OCI-LY7 (cell line): ENCODE data around the gene GMDS. TPM values are rescaled to one million over a fixed set of nuclear protein-coding genes. Genes with fewer than 3 reads are reported as not detected.

Experiments
- BruUV-seq: library from RNA; stranded (reverse); fragments of 400-500 nt; replicated peaks from 2 replicates; lab custom pipeline; 2021; lab: Mats Ljungman, UMichigan
- CTCF ChIA-PET: fragments of 300-600 bp; sonication (Branson Sonifier 250); formaldehyde crosslinking; loops from one replicate; lab custom pipeline; 2022; ENCODE audit warnings: antibody characterized with exemption; ENCODE audit not compliant: unreplicated experiment; lab: Charles Lee
- POLR2A ChIA-PET: fragments of 300-600 bp; sonication (Branson Sonifier 250); formaldehyde crosslinking; loops from one replicate; lab custom pipeline; 2022; ENCODE audit warnings: antibody characterized with exemption; lab: Charles Lee
- DNase-seq: peaks from one replicate; pipeline ENCODE4 v3.0.0-alpha.2; 2015; ENCODE audit warnings: low spot score
- H2AFZ ChIP-seq: fragments of 200-600 bp; sonication (generic), shearing (Covaris generic); 2 replicates; pipeline ENCODE4 v1.6.1; 2014; ENCODE audit warnings: mild to moderate bottlenecking, antibody characterized with exemption, low read length, moderate library complexity
- H3K27ac ChIP-seq: fragments of 200-600 bp; sonication (generic); 2 replicates; pipeline ENCODE4 v1.5.1; 2014; ENCODE audit warnings: mixed run types, low read depth, mild to moderate bottlenecking, moderate library complexity, low read length, inconsistent platforms; ENCODE audit not compliant: poor library complexity, severe bottlenecking
- H3K36me3 ChIP-seq: fragments of 200-600 bp; sonication (generic); 2 replicates; pipeline ENCODE4 v1.6.1; 2014; ENCODE audit warnings: mild to moderate bottlenecking, antibody characterized with exemption, low read length, moderate library complexity, mixed read lengths; ENCODE audit not compliant: insufficient read depth
- H3K4me1 ChIP-seq: fragments of 200-600 bp; sonication (generic); 2 replicates; pipeline ENCODE4 v1.5.1; 2014; ENCODE audit warnings: mild to moderate bottlenecking, low read length; ENCODE audit not compliant: insufficient read depth, poor library complexity, severe bottlenecking
- H3K4me2 ChIP-seq: fragments of 200-600 bp; sonication (generic); 2 replicates; pipeline ENCODE4 v1.6.1; 2014; ENCODE audit warnings: mild to moderate bottlenecking, low read length
- H3K4me3 ChIP-seq: fragments of 200-600 bp; sonication (generic); 2 replicates; pipeline ENCODE4 v1.5.1; 2014; ENCODE audit warnings: mild to moderate bottlenecking, low read depth, low read length; ENCODE audit not compliant: poor library complexity, severe bottlenecking
- H3K79me2 ChIP-seq: fragments of 200-600 bp; sonication (generic); 2 replicates; pipeline ENCODE4 v1.6.1; 2016; ENCODE audit warnings: low read depth, mild to moderate bottlenecking, low read length, moderate library complexity, mixed read lengths; ENCODE audit not compliant: insufficient read depth
- H3K9me2 ChIP-seq: fragments of 200-600 bp; sonication (generic); 2 replicates; pipeline ENCODE4 v1.6.1; 2016; ENCODE audit warnings: mild to moderate bottlenecking, low read length, mixed read lengths; ENCODE audit not compliant: insufficient read depth
- H3K9me3 ChIP-seq: fragments of 200-600 bp; sonication (generic); 2 replicates; pipeline ENCODE4 v1.6.1; 2014; ENCODE audit warnings: mild to moderate bottlenecking, mixed run types, low read length, mixed read lengths
- H4K20me1 ChIP-seq: fragments of 200-600 bp; sonication (generic); 2 replicates; pipeline ENCODE4 v1.6.1; 2014; ENCODE audit warnings: mild to moderate bottlenecking, antibody characterized with exemption, low read length, moderate library complexity, mixed read lengths; ENCODE audit not compliant: insufficient read depth
- CTCF ChIP-seq: fragments of 200-600 bp; sonication (generic); conservative IDR thresholded peaks from 2 replicates; pipeline ENCODE4 v1.5.1; 2014; ENCODE audit warnings: mild to moderate bottlenecking, antibody characterized with exemption, low read length, moderate library complexity, mixed read lengths
- EZH2phosphoT487 ChIP-seq: fragments of 200-600 bp; sonication (generic); IDR thresholded peaks from 2 replicates; pipeline ENCODE4 v1.6.1; 2018; ENCODE audit warnings: low read depth, borderline replicate concordance, mild to moderate bottlenecking, mixed run types, antibody characterized with exemption, low read length, moderate library complexity, mixed read lengths
- intact Hi-C: fragments of 100-400 bp; cut with micrococcal nuclease; formaldehyde crosslinking; loops from one replicate; pipeline ENCODE4 v1.10.0; 2022; ENCODE audit not compliant: unreplicated experiment
- total RNA-seq, 2 experiments: library from RNA; depleted of rRNA in 1 of 2; stranded (reverse); fragments of >200 nt in 1 of 2; shearing (Covaris generic) in 1 of 2; gene quantifications; 2 replicates each; pipeline ENCODE4 v1.2.3, GENCODE V29; 2014 to 2022

The GMDS gene
- total RNA-seq, 2 experiments from 2014 or later: 9.9 to 26.8 TPM

GRCh38 chr6:1724124-1724523 lies 521.3 kb downstream of the GMDS start:
- Histone ChIP-seq H3K4me3 (no peak overlapping the region), H3K9me3 (no peaks in the 10 kb centered on the region), H3K9me2 (no peaks in the 10 kb centered on the region), H3K36me3 (no peaks in the 10 kb centered on the region), H2AFZ (no peak overlapping the region), H3K4me2 (no peak overlapping the region), H3K4me1 (no peaks in the 10 kb centered on the region), H3K79me2 (no peaks in the 10 kb centered on the region), H4K20me1 (no peaks in the 10 kb centered on the region), H3K27ac (no peak overlapping the region)
- TF ChIP-seq CTCF (no peak), EZH2phosphoT487 (no peak)
- ChIA-PET POLR2A (no interaction called here), CTCF (no interaction called here)
- BruUV-seq: no TSS peak
- intact Hi-C loops: no loop called here
- DNase-seq: no peak

GRCh38 chr6:1722801-1723200 lies 522.6 kb downstream of the GMDS start:
- Histone ChIP-seq H4K20me1 (no peaks in the 10 kb centered on the region), H3K4me3 (no peak overlapping the region), H3K4me2 (no peak overlapping the region), H3K9me3 (no peaks in the 10 kb centered on the region), H3K4me1 (no peaks in the 10 kb centered on the region), H3K79me2 (no peaks in the 10 kb centered on the region), H3K36me3 (no peaks in the 10 kb centered on the region), H2AFZ (no peak overlapping the region), H3K9me2 (no peaks in the 10 kb centered on the region), H3K27ac (no peak overlapping the region)
- DNase-seq: no peak
- ChIA-PET POLR2A (interaction anchor here (0.7 kb wide), 2 partner anchors 8 to 49 kb away, joined by 3 read pairs; no protein-coding TSS in a partner anchor), CTCF (no interaction called here)
- TF ChIP-seq EZH2phosphoT487 (no peak), CTCF (no peak)
- intact Hi-C loops: no loop called here
- no TSS peak for BruUV-seq

GRCh38 chr6:1720620-1721322 lies 524.6 kb downstream of the GMDS start:
- no peaks in the 10 kb centered on the region for H3K36me3 ChIP-seq
- H4K20me1 ChIP-seq: no peaks in the 10 kb centered on the region
- intact Hi-C loops: no loop called here
- no peak for DNase-seq
- H3K4me2 ChIP-seq: no peak overlapping the region
- POLR2A ChIA-PET: interaction anchor here (1.3 to 2.2 kb wide), 2 partner anchors 8 to 34 kb away, joined by 4 to 9 read pairs; no protein-coding TSS in a partner anchor
- no peak overlapping the region for H3K27ac ChIP-seq
- no peaks in the 10 kb centered on the region for H3K9me3 ChIP-seq
- H2AFZ ChIP-seq: no peak overlapping the region
- no TSS peak for BruUV-seq
- H3K4me1 ChIP-seq: no peaks in the 10 kb centered on the region
- CTCF ChIA-PET: no interaction called here
- no peaks in the 10 kb centered on the region for H3K9me2 ChIP-seq
- H3K4me3 ChIP-seq: no peak overlapping the region
- TF ChIP-seq CTCF: no peak
- no peak for TF ChIP-seq EZH2phosphoT487
- no peaks in the 10 kb centered on the region for H3K79me2 ChIP-seq
